GM12872 (cell line): ENCODE results near the gene NFATC2.

ENCODE experiments used
- CTCF ChIP-seq: IDR thresholded peaks from 3 replicates; pipeline ENCODE4 v1.5.1; 2011; ENCODE audit warnings: low read depth, mild to moderate bottlenecking, low read length, moderate library complexity; ENCODE audit not compliant: insufficient read depth

NFATC2 gene

GRCh38 chr20:51468636-51469035 lies 73.9 kb downstream of the NFATC2 start:
- TF ChIP-seq CTCF, result no peak

DNA sequence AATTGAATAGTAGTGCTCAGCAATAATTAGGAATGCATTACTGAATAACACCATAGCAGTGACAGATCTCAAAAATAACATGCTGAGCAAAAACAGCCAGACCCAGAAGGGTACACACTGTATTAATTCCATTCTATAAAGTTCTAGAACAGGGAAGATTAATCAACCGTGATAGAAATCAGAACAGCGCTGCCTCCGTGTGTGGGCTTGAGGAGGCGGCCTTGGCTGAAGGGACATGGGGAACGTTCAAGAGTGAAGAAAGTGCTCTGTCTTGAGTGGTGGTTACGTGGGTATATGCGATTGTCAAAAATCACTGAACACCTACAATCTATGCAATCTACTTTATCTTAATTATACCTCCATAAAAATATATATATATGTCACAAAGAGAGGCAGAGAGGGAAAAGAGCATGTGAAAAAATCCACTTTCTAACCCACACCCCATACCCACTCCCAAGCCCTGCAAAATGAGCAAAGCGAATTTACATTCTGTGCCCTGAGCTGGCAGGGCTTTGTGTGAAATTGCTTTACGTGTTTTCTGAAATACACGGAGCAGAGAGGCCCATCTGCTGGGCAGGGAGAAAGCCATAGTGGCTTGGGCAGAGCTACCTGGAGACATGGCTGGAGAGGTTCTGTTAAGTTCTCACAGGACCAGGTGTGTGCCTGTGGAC lies 74.4 kb downstream of the NFATC2 start:
- no peak for TF ChIP-seq CTCF

- TF ChIP-seq CTCF, result no peak
Observed at GRCh38 chr20:51463998-51464397, 78.5 kb downstream of the NFATC2 start.

- TF ChIP-seq CTCF, result no peak
Observed at GRCh38 chr20:51463560-51463959, 79.0 kb downstream of the NFATC2 start.

GRCh38 chr20:51462566-51463276 lies 79.8 kb downstream of the NFATC2 start:
- TF ChIP-seq CTCF, result no peak

- TF ChIP-seq CTCF, result no peak
Observed at GRCh38 chr20:51461306-51461705, 81.2 kb downstream of the NFATC2 start.

- no peak for TF ChIP-seq CTCF
Observed at GRCh38 chr20:51460569-51461265, 81.8 kb downstream of the NFATC2 start.
